ENCODE measurements around the gene PCSK1N.
A peak's percentile ranks its signal among the peaks of the same experiment; 100 is the strongest.
"Not testable (repeated sequence)": the region's sequence is repeated elsewhere in the genome, so short reads cannot be mapped to it uniquely, and the experiment has no call there.

Gene PCSK1N

DNA sequence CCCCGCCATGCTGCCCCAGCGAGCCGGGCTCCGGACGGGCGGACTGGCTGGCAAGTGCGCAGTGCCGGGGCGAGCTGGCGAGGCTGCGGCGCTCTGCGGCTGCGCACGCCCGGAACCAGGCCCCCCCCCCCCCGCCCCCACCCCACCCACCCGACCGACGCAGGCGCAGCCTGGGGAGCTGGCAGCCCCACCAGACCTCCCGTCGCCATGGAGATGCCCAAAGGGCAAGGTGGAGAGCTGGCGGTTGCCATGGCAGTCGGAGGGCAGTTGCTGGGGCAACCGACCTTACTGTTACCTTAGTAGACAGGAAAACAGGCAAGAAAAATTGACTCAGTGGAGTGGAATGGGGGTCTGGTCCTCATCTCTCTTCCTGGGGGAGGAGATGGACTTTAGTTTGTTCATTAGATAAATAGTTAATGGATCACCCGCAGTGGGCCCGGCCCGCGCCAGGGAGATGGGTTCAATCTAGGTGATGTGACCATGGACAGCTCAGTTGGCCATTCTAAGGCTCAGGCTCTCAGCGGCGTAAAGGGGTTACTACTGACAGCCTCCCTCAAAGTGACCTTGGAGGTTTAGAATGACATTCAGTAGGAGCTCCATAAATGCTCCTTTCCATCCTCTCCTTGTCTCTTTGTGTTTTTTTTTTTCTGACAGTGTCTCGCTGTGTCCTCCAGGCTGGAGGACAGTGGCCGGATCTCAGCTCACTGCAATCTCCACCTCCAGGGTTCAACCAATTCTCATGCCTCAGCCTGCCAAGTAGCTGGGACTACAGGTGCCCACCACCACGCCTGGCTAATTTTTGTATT lies at the start of gene PCSK1N:
PCSK1N (minus strand) TSS at position 87 of the 806 bp plus-strand sequence; CDS start at position 9, 78 bp downstream.
- DNase-seq = peak; percentile 21
- H3K4me3 ChIP-seq (ENCODE audit: low read depth, low read length) = peak within 1 kb of the TSS; percentile 48
- no peak for TF ChIP-seq CTCF (IDR thresholded peaks at IDR 0.05; ENCODE audit: low read depth, low read length)

GRCh38 chrX:48883729-48884128 lies 48.3 kb upstream of the PCSK1N start:
- no peak for DNase-seq

More for the DNA sequence above, at the start of gene PCSK1N:
- H3K36me3 ChIP-seq = no peaks in the 10 kb centered on the region
- peaks cover 20% of the 10 kb centered on the region for H3K27me3 ChIP-seq (ENCODE audit: insufficient read depth, low read depth, severe bottlenecking)
- H3K9me3 ChIP-seq (ENCODE audit: severe bottlenecking) = no peaks in the 10 kb centered on the region
- H3K27ac ChIP-seq = no peak within 1 kb of the TSS

GRCh38 chrX:48876944-48877343 lies 41.5 kb upstream of the PCSK1N start:
- not testable (repeated sequence) for DNase-seq; H3K9me3 ChIP-seq (ENCODE audit: severe bottlenecking); H3K4me3 ChIP-seq (ENCODE audit: low read depth, low read length); H3K27ac ChIP-seq; H3K27me3 ChIP-seq (ENCODE audit: insufficient read depth, low read depth, severe bottlenecking); H3K36me3 ChIP-seq

More at GRCh38 chrX:48883729-48884128, 48.3 kb upstream of the PCSK1N start:
- no peak overlapping the region for H3K27ac ChIP-seq
- peaks cover 5% of the 10 kb centered on the region for H3K27me3 ChIP-seq (ENCODE audit: insufficient read depth, low read depth, severe bottlenecking)
- no peaks in the 10 kb centered on the region for H3K36me3 ChIP-seq
- H3K4me3 ChIP-seq (ENCODE audit: low read depth, low read length) = no peak overlapping the region
- H3K9me3 ChIP-seq (ENCODE audit: severe bottlenecking) = no peaks in the 10 kb centered on the region
- no peak for TF ChIP-seq CTCF (IDR thresholded peaks at IDR 0.05; ENCODE audit: low read depth, low read length)

DNA sequence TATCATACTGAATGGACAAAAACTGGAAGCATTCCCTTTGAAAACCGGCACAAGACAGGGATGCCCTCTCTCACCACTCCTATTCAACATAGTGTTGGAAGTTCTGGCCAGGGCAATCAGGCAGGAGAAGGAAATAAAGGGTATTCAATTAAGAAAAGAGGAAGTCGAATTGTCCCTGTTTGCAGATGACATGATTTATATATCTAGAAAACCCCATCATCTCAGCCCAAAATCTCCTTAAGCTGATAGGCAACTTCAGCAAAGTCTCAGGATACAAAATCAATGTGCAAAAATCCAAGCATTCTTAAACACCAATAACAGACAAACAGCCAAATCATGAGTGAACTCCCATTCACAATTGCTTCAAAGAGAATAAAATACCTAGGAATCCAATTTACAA lies 36.6 kb upstream of the PCSK1N start:
- H3K27me3 ChIP-seq (ENCODE audit: insufficient read depth, low read depth, severe bottlenecking); H3K4me3 ChIP-seq (ENCODE audit: low read depth, low read length); H3K27ac ChIP-seq; H3K36me3 ChIP-seq; H3K9me3 ChIP-seq (ENCODE audit: severe bottlenecking); DNase-seq: not testable (repeated sequence)

DNA sequence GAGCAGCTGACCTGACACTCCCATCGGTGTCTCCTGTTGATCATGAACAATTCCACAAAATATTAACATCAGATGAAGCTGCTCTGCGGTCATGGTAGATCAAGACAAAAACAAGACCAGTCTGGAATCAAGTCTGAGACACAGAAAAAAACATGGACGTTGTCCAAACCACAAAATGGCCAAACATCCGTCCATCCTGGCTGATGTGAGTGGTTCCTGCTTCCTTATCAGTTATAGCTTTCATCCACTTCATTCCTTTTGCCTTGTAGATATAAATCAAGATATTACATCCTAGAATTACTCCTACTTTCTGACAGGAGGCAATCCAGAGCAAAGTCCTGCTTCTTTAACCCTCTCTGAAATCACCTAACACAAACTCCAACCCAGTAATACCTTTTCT lies 28.8 kb upstream of the PCSK1N start:
- no peaks in the 10 kb centered on the region for H3K9me3 ChIP-seq (ENCODE audit: severe bottlenecking)
- DNase-seq = no peak

GRCh38 chrX:48854898-48855297 lies 19.5 kb upstream of the PCSK1N start:
- Histone ChIP-seq H3K36me3 (no peaks in the 10 kb centered on the region), H3K4me3 (ENCODE audit: low read depth, low read length) (no peak overlapping the region), H3K27ac (no peak overlapping the region), H3K27me3 (ENCODE audit: insufficient read depth, low read depth, severe bottlenecking) (no peaks in the 10 kb centered on the region), H3K9me3 (ENCODE audit: severe bottlenecking) (no peaks in the 10 kb centered on the region)
- peak; percentile 19; the same call in 1 of the 2 replicates for TF ChIP-seq CTCF (IDR thresholded peaks at IDR 0.05; ENCODE audit: low read depth, low read length)
- DNase-seq = peak; percentile 44

More for the DNA sequence above, 28.8 kb upstream of the PCSK1N start:
- no peak for TF ChIP-seq CTCF (IDR thresholded peaks at IDR 0.05; ENCODE audit: low read depth, low read length)
- no peak overlapping the region for H3K4me3 ChIP-seq (ENCODE audit: low read depth, low read length)
- no peak overlapping the region for H3K27ac ChIP-seq
- no peaks in the 10 kb centered on the region for H3K36me3 ChIP-seq
- H3K27me3 ChIP-seq (ENCODE audit: insufficient read depth, low read depth, severe bottlenecking) = peaks cover 6% of the 10 kb centered on the region

DNA sequence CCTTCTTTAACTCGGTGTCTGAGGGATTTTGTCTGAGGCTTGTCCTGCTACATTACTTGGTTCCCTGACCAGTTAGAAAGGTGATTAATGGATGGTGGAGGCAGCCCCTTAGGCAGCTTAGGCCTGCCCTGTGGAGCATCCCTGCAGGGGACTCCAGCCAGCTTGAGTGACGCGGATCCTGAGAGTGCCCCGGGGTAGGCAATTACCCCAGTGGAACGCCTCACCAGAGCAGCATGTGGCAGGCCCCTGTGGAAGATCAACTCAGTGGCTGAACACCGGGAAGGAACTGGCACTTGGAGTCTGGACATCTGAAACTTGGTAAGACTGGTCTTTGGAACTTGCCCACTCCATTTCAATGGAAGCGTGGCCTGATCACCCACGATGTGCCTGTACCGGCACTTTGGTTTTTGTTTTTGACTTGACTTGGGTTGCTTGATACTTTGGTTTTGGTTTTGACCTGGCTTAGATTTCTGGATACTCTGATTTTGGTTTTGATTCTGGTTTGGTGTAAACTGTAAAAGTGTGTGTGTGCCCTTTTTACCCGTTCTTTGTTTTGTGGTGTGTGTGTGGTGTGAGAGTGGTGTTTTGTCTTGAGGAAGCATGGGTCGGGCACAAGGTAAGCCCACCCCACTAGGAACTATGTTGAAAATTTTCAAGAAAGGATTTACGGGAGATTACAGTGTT lies 18.9 kb upstream of the PCSK1N start:
- H3K9me3 ChIP-seq (ENCODE audit: severe bottlenecking); H3K4me3 ChIP-seq (ENCODE audit: low read depth, low read length); H3K27me3 ChIP-seq (ENCODE audit: insufficient read depth, low read depth, severe bottlenecking); H3K27ac ChIP-seq; H3K36me3 ChIP-seq; DNase-seq: not testable (repeated sequence)

DNA sequence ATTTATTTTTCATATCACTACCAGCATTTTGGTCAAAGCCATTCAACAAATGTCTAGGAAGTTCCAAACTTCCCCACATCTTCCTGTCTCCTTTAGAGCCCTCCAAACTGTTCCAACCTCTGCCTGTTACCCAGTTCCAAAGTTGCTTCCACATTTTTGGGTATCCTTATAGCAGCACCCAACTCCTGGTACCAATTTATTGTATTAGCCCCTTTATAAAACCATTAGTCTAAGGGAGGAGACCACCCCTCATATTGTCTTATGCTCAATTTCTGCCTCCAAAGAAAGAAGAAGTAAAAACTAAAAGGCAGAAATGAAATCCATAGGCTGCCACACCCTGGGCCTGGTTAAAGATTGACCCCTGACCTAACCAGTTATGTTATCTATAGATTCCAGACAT lies 18.1 kb upstream of the PCSK1N start:
- not testable (repeated sequence) for DNase-seq; H3K27ac ChIP-seq; H3K9me3 ChIP-seq (ENCODE audit: severe bottlenecking); H3K4me3 ChIP-seq (ENCODE audit: low read depth, low read length); H3K27me3 ChIP-seq (ENCODE audit: insufficient read depth, low read depth, severe bottlenecking); H3K36me3 ChIP-seq
